Frontal cortex (tissue), 4 donors: ENCODE measurements around the gene NRDE2. TPM values are rescaled to one million over a fixed set of nuclear protein-coding genes. Genes with fewer than 3 reads are reported as not detected.
"Not testable (repeated sequence)": the region's sequence is repeated elsewhere in the genome, so short reads cannot be mapped to it uniquely, and the experiment has no call there.

Experiments used
- DNase-seq, 2 donors: peaks; one replicate each; pipeline ENCODE4 v3.0.0; 2012; ENCODE audit warnings: low spot score in 2 of 2
- FAIRE-seq: peaks from 2 replicates; lab custom pipeline; 2012; peaks lifted over from hg19 to GRCh38; lab: Jason Lieb, UNC
- total RNA-seq: library from RNA; depleted of rRNA; stranded (reverse); fragments of >200 nt; gene quantifications from one replicate; pipeline ENCODE4 v1.2.3, GENCODE V29; 2014
- donor health status: control.
- donor health status: control.
- donor health status: control.

Gene NRDE2
- total RNA-seq, 1 donor from 2014 or later: 13.9 TPM

DNA sequence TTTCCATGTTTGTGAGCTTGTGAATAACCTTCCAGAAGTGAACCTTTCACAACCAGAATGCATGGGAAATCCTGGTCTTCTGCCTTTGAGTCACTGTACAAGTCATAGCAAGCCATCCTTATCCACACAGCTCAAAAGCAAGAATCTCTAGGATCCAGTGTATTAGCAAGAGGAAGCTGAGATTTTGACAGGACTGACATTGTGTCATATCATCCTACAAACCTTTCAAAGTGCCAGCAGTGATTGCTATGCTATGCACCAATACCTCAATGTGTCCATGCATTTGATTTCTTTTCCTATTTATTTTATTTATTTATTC, 13.5 kb upstream of the NRDE2 start:
- no peak for DNase-seq
- no peak for FAIRE-seq

DNA sequence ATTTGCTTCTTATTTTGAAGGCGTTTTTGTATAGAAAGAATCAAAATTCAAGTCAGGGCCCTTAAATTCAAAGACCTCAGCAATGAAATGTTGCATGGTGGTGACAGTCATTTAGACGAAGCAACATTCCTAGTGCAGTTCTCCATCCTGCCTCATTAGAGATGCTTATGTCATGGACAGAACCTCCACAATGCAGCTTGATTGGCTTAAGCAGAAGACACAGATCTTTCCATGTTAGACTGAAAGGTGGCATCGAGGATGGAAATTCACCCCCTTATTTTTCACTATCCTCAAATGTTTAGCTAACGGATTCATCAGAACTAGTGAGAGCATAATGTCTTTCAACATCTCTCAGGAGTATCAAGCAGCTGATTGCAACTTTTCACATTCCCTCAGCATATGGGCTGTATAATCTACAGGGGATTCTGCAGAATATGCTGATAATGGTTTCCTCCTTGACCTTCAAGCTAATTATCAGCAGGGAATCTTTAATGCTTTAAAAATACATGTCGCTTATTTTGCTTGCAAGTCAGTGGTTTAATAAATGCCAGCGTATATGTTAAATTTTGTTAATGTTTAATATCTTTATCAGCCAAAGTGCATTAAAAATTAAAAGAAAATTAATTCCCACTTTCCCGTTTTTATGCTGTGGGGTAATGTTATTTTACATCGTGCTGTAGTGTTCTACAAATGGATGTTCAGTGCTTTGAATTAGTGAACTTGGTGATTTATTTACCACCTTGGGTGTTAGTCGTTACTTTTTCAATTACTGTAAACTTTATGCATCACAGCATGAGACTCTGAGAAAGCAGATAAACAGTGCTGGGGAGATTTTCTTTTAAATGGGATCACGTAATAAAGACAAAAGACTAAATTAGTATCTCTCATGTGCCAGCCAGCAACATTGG, 12.8 kb upstream of the NRDE2 start:
- DNase-seq: no peak
- no peak for FAIRE-seq

DNA sequence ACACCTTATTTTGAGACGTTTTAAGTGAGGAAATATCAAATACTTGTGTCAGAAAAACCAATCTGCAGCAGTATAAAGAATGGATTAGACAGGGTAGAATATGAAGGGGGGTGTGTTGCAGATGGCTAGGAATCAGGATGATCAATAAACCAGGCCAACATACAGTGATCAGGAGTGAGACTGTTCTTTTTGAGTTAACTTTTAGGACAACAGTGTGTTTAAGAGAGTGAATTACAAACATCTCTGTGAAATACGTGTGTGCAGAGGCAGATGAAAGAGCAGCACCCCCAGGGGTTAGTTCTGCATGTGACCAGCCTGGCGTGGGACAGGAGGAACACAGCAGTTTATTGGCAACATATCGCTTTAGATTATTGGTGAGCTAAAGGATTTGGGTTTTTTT, 10.6 kb upstream of the NRDE2 start:
- DNase-seq (no peak), FAIRE-seq (no peak)

GRCh38 chr14:90341784-90342183, 10.0 kb upstream of the NRDE2 start:
- FAIRE-seq: no peak

DNA sequence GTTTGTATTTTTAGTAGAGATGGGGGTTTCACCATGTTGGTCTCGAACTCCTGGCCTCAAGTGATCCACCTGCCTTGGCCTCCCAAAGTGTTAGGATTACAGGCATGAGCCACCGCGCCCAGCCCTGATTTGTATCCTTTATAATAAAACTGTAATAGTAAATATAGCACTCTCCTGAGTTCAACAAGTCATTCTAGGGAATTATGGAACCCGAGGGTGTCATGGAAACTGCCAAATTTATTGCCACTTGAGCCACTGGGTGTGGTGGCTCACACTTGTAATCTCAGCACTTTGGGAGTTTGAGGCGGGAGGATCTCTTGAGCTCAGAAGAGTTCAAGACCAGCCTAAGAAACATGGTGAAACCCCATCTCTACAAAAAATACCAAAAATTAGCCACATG, 9.5 kb upstream of the NRDE2 start:
- not testable (repeated sequence) for DNase-seq, FAIRE-seq

More at GRCh38 chr14:90341784-90342183, 10.0 kb upstream of the NRDE2 start:
- no peak for DNase-seq

DNA sequence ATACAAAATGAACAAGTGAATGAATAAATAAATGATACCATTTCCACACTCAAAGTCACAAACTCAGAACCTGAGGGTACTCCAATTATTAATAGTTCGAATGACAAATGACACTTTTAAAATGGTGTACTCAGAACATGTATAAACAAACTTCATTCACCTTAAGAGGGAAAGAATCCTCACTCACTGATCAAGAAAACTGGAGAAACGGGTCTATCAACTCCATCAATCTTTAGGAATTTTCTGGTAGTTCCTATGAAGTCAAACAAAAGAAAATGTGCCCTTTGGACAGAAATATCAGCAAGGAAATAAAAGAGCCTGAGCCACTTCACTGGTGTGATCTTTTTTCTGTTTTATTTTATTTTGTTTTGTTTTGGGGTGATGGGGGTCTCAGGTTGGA, 5.2 kb upstream of the NRDE2 start:
- FAIRE-seq: no peak
- no peak for DNase-seq

- DNase-seq: no peak
- no peak for FAIRE-seq
Observed at GRCh38 chr14:90336401-90336800, 4.7 kb upstream of the NRDE2 start.

DNA sequence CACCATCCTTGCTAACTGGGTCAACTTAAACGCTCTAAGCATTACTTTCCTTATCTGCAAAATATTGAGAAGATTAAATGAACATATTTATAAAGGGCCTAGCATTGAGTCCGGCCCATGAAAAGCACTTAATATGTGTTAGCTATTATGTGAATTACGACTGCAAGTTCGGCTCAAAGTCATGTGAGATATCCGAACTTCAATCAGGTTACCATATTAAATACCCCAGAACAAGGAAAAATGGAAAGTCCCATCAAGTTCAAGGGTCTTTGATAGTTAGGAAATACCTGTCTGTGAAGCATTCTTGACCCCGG, 487 bp upstream of the NRDE2 start:
- DNase-seq (no peak), FAIRE-seq (no peak)

GRCh38 chr14:90330203-90331196, 1.2 kb downstream of the NRDE2 start:
- FAIRE-seq: no peak

GRCh38 chr14:90321891-90322290, 9.8 kb downstream of the NRDE2 start:
- DNase-seq (no peak), FAIRE-seq (no peak)

More at GRCh38 chr14:90330203-90331196, 1.2 kb downstream of the NRDE2 start:
- DNase-seq: no peak

DNA sequence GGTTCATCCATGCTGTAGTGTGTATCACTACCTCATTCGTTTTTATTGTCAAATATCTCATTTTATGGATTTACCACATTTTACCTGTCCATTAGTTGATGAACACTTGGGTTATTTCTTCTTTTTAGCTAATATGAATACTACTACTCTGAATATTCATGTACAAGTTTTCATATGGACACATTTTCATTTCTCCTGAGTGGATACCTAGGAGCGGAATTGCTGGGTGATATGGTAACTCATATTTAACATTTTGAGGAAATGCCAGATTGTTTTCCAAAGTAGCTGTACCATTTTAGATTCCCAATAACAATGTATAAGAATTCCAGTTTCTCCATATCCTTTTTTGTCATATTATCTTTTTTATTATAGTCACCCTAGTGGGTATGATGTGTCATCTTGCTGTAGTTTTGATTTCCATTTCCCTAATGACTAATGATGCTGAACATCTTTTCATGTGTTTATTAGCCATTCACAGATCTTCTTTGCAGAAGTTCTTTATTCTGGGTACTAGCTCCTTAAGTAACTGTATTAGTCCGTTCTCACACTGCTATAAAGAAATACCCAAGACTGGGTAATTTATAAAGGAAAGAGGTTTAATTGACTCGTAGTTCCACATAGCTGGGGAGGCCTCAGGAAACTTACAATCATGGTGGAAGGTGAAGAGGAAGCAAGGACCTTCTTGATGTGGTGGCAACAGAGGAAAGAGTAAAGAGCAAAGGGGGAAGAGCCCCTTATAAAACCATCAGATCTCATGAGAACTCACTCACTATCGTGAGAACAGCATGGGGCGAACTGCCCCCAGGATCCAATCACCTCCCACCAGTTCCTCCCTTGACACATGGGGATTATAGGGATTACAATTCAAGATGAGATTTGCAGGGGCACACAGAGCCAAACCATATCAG, 11.9 kb downstream of the NRDE2 start:
- FAIRE-seq (no peak), DNase-seq (no peak)

GRCh38 chr14:90319173-90319572, 12.6 kb downstream of the NRDE2 start:
- FAIRE-seq (no peak), DNase-seq (no peak)

- DNase-seq: no peak
- FAIRE-seq: no peak
Observed at GRCh38 chr14:90318016-90318415, 13.7 kb downstream of the NRDE2 start.

GRCh38 chr14:90317286-90317685, 14.5 kb downstream of the NRDE2 start:
- DNase-seq (no peak), FAIRE-seq (no peak)

GRCh38 chr14:90308561-90308960, 23.2 kb downstream of the NRDE2 start:
- no peak for FAIRE-seq
- DNase-seq: no peak

GRCh38 chr14:90305176-90305601, 26.6 kb downstream of the NRDE2 start:
- DNase-seq: no peak
- no peak for FAIRE-seq

- DNase-seq: no peak
- no peak for FAIRE-seq
Observed at GRCh38 chr14:90304502-90304901, 27.2 kb downstream of the NRDE2 start.

DNA sequence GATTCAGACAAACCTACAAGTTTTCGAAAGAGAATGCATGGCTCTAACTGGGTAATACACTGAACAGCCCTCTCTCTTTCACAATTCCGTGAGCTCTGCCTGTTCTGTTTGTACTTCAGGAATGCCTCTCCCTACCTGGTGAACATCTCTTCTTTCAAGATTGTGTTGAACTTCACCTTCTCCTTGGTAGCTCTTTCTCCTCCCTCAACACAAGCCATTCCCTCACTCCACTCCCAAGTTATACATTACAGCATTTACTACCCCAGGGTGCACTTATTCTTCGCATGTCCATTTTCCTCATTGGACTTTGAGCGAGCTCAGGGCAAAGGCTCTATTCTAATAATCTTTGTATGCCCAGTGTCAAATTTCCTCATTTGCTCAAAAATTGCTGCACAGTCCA, 28.3 kb downstream of the NRDE2 start:
- FAIRE-seq: no peak

GRCh38 chr14:90302529-90303303, 29.0 kb downstream of the NRDE2 start:
- FAIRE-seq: no peak
- no peak for DNase-seq

More for the DNA sequence above, 28.3 kb downstream of the NRDE2 start:
- DNase-seq: no peak
